Astrocyte (in vitro differentiated cells and primary cell): ENCODE data around the gene CNNM2. TPM values are rescaled to one million over a fixed set of nuclear protein-coding genes. Genes with fewer than 3 reads are reported as not detected.

ENCODE experiments used
- DNase-seq: peaks from one replicate; pipeline ENCODE4 v3.0.0-alpha.2; 2010; ENCODE audit warnings: low read depth
- FAIRE-seq: peaks from 2 replicates; lab custom pipeline; 2011; peaks lifted over from hg19 to GRCh38; lab: Jason Lieb, UNC
- H2AFZ ChIP-seq: 2 replicates; pipeline ENCODE4 v1.6.0; 2012; ENCODE audit warnings: low read depth, low read length, inconsistent platforms
- H3K27ac ChIP-seq: 2 replicates; pipeline ENCODE4 v1.5.1; 2011; ENCODE audit warnings: low read depth, low read length, inconsistent platforms
- H3K27me3 ChIP-seq: 2 replicates; pipeline ENCODE4 v1.6.0; 2011; ENCODE audit warnings: low read length, inconsistent platforms; ENCODE audit not compliant: insufficient read depth
- H3K36me3 ChIP-seq: 2 replicates; pipeline ENCODE4 v1.5.1; 2011; ENCODE audit warnings: low read length, inconsistent platforms; ENCODE audit not compliant: insufficient read depth
- H3K4me1 ChIP-seq: 2 replicates; pipeline ENCODE4 v1.5.1; 2011; ENCODE audit warnings: low read length, inconsistent platforms; ENCODE audit not compliant: insufficient read depth
- H3K4me2 ChIP-seq: 2 replicates; pipeline ENCODE4 v1.6.0; 2012; ENCODE audit warnings: low read length, inconsistent platforms
- H3K4me3 ChIP-seq: 2 replicates; pipeline ENCODE4 v1.5.1; 2011; ENCODE audit warnings: low read depth, mild to moderate bottlenecking, low read length, inconsistent platforms; ENCODE audit not compliant: insufficient read depth
- H3K79me2 ChIP-seq: 2 replicates; pipeline ENCODE4 v1.6.0; 2012; ENCODE audit warnings: mild to moderate bottlenecking, low read length, inconsistent platforms; ENCODE audit not compliant: insufficient read depth
- H3K9ac ChIP-seq: 2 replicates; pipeline ENCODE4 v1.6.0; 2012; ENCODE audit warnings: mild to moderate bottlenecking, low read length, inconsistent platforms
- H3K9me3 ChIP-seq: 2 replicates; pipeline ENCODE4 v1.5.1; 2012; ENCODE audit warnings: low read depth, mild to moderate bottlenecking, low read length, inconsistent platforms; ENCODE audit not compliant: insufficient read depth
- H4K20me1 ChIP-seq: 2 replicates; pipeline ENCODE4 v1.6.0; 2012; ENCODE audit warnings: low read length, inconsistent platforms; ENCODE audit not compliant: insufficient read depth
- H3K27ac Mint-ChIP-seq: one replicate; pipeline ENCODE4 v1.8.0; 2021; ENCODE audit warnings: mild to moderate bottlenecking, mixed read lengths; ENCODE audit not compliant: unreplicated experiment
- H3K27me3 Mint-ChIP-seq: one replicate; pipeline ENCODE4 v1.8.0; 2021; ENCODE audit warnings: low read depth, mixed read lengths; ENCODE audit not compliant: unreplicated experiment
- H3K36me3 Mint-ChIP-seq: one replicate; pipeline ENCODE4 v1.8.0; 2021; ENCODE audit warnings: low read depth, mixed read lengths; ENCODE audit not compliant: unreplicated experiment
- H3K4me1 Mint-ChIP-seq: one replicate; pipeline ENCODE4 v1.8.0; 2021; ENCODE audit warnings: low read depth, mixed read lengths; ENCODE audit not compliant: unreplicated experiment
- H3K4me3 Mint-ChIP-seq: one replicate; pipeline ENCODE4 v1.8.0; 2021; ENCODE audit warnings: mild to moderate bottlenecking, moderate library complexity, mixed read lengths; ENCODE audit not compliant: unreplicated experiment
- H3K9me3 Mint-ChIP-seq: one replicate; pipeline ENCODE4 v1.8.0; 2021; ENCODE audit warnings: mild to moderate bottlenecking, mixed read lengths; ENCODE audit not compliant: unreplicated experiment
- CTCF ChIP-seq: IDR thresholded peaks from 2 replicates; pipeline ENCODE4 v1.5.1; 2011; ENCODE audit warnings: low read depth, mild to moderate bottlenecking, inconsistent platforms, low read length, moderate library complexity; ENCODE audit not compliant: insufficient read depth
- EZH2 ChIP-seq: IDR thresholded peaks from 2 replicates; pipeline ENCODE4 v1.6.1; 2012; ENCODE audit warnings: mild to moderate bottlenecking, low read length, inconsistent platforms; ENCODE audit not compliant: insufficient read depth
- total RNA-seq: library from RNA; stranded (reverse); gene quantifications from 2 replicates; pipeline ENCODE4 v1.2.1, GENCODE V29; 2021

CNNM2 gene
- total RNA-seq, 1 donor from 2014 or later: 9.9 TPM

GRCh38 chr10:103072891-103073290 lies 154.8 kb downstream of the CNNM2 start:
- no peak overlapping the region for H3K4me3 ChIP-seq
- FAIRE-seq: no peak
- no peaks in the 10 kb centered on the region for H3K27me3 ChIP-seq
- H3K4me1 ChIP-seq: no peaks in the 10 kb centered on the region
- no peaks in the 10 kb centered on the region for H4K20me1 ChIP-seq
- no peaks in the 10 kb centered on the region for H3K79me2 ChIP-seq
- Mint-ChIP-seq H3K4me3 (no peak overlapping the region), H3K36me3 (peaks cover 10% of the 10 kb centered on the region), H3K27me3 (no peaks in the 10 kb centered on the region), H3K9me3 (no peaks in the 10 kb centered on the region), H3K27ac (no peak overlapping the region), H3K4me1 (peaks cover 9% of the 10 kb centered on the region)
- no peak for TF ChIP-seq CTCF
- no peaks in the 10 kb centered on the region for H3K9me3 ChIP-seq
- no peaks in the 10 kb centered on the region for H3K36me3 ChIP-seq
- DNase-seq: no peak
- no peak overlapping the region for H3K27ac ChIP-seq
- no peak overlapping the region for H3K4me2 ChIP-seq
- no peak overlapping the region for H3K9ac ChIP-seq
- no peak overlapping the region for H2AFZ ChIP-seq

DNA sequence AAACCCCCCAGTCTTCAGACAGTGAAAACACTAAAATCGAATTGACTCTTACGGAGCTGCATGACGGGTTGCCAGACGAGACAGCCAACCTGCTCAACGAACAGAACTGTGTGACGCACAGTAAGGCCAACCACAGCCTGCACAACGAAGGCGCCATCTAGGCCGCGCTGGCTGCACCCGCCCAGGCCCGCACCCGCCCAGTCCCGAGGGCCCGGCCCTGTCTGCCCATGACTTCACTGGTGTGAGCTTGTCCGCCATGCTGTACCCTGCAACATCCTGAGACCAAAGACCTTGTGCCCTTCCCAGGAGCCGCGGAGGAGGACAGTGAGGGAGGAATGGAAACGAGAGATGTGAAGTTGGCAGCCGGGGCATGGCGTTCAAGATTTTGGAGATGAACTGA lies 158.9 kb downstream of the CNNM2 start:
- no peaks in the 10 kb centered on the region for H3K27me3 Mint-ChIP-seq
- Histone ChIP-seq H3K9me3 (no peaks in the 10 kb centered on the region), H2AFZ (no peak overlapping the region), H3K4me3 (no peak overlapping the region), H3K4me2 (no peak overlapping the region), H3K36me3 (no peaks in the 10 kb centered on the region), H4K20me1 (no peaks in the 10 kb centered on the region), H3K27me3 (no peaks in the 10 kb centered on the region), H3K9ac (no peak overlapping the region), H3K27ac (no peak overlapping the region), H3K79me2 (no peaks in the 10 kb centered on the region), H3K4me1 (no peaks in the 10 kb centered on the region)
- H3K4me3 Mint-ChIP-seq: no peak overlapping the region
- DNase-seq: no peak
- H3K4me1 Mint-ChIP-seq: no peaks in the 10 kb centered on the region
- peaks cover 16% of the 10 kb centered on the region for H3K36me3 Mint-ChIP-seq
- H3K9me3 Mint-ChIP-seq: no peaks in the 10 kb centered on the region
- no peak for FAIRE-seq
- TF ChIP-seq CTCF: no peak
- no peak for TF ChIP-seq EZH2
- H3K27ac Mint-ChIP-seq: no peak overlapping the region

- no peaks in the 10 kb centered on the region for H3K27me3 Mint-ChIP-seq
- no peak overlapping the region for H2AFZ ChIP-seq
- no peak overlapping the region for H3K27ac Mint-ChIP-seq
- no peak overlapping the region for H3K4me3 ChIP-seq
- no peaks in the 10 kb centered on the region for H3K9me3 Mint-ChIP-seq
- TF ChIP-seq CTCF: no peak
- no peak for TF ChIP-seq EZH2
- no peak overlapping the region for H3K27ac ChIP-seq
- H3K36me3 ChIP-seq: no peaks in the 10 kb centered on the region
- H3K4me1 Mint-ChIP-seq: no peaks in the 10 kb centered on the region
- no peak for FAIRE-seq
- H3K9ac ChIP-seq: no peak overlapping the region
- H3K79me2 ChIP-seq: no peaks in the 10 kb centered on the region
- H4K20me1 ChIP-seq: no peaks in the 10 kb centered on the region
- DNase-seq: no peak
- H3K4me1 ChIP-seq: no peaks in the 10 kb centered on the region
- H3K4me2 ChIP-seq: no peak overlapping the region
- H3K27me3 ChIP-seq: no peaks in the 10 kb centered on the region
- peaks cover 18% of the 10 kb centered on the region for H3K36me3 Mint-ChIP-seq
- no peaks in the 10 kb centered on the region for H3K9me3 ChIP-seq
- no peak overlapping the region for H3K4me3 Mint-ChIP-seq
Measured at GRCh38 chr10:103077491-103078308, 159.6 kb downstream of the CNNM2 start.
